Adrenal gland (tissue), 5 donors: ENCODE data around the gene TFR2.
A peak's percentile ranks its signal among the peaks of the same experiment; 100 is the strongest.

Experiments used
- POLR2A ChIP-seq, 2 donors: fragments of 450-650 bp; IDR thresholded peaks; one replicate each; pipeline ENCODE4 v1.6.1; 2017; ENCODE audit warnings: antibody characterized with exemption in 2 of 2, mild to moderate bottlenecking in 2 of 2, moderate library complexity in 1 of 2
- TF ChIP-seq, protein P1 (sequence below), 6 experiments: fragments of 450-650 bp in 4 of 6; fragments of 200-600 bp in 2 of 6; sonication (generic) in 1 of 6; IDR thresholded peaks; 1 replicate in 5 of 6; 2 replicates in 1 of 6; pipeline versions ENCODE4 v1.5.1 to v1.8.0; 2016 to 2021; ENCODE audit warnings: antibody characterized with exemption in 6 of 6, mild to moderate bottlenecking in 2 of 6, moderate library complexity in 1 of 6
- donor health status: DM: no; HTN: no; CAD: no.

- TF ChIP-seq, protein P1, sequence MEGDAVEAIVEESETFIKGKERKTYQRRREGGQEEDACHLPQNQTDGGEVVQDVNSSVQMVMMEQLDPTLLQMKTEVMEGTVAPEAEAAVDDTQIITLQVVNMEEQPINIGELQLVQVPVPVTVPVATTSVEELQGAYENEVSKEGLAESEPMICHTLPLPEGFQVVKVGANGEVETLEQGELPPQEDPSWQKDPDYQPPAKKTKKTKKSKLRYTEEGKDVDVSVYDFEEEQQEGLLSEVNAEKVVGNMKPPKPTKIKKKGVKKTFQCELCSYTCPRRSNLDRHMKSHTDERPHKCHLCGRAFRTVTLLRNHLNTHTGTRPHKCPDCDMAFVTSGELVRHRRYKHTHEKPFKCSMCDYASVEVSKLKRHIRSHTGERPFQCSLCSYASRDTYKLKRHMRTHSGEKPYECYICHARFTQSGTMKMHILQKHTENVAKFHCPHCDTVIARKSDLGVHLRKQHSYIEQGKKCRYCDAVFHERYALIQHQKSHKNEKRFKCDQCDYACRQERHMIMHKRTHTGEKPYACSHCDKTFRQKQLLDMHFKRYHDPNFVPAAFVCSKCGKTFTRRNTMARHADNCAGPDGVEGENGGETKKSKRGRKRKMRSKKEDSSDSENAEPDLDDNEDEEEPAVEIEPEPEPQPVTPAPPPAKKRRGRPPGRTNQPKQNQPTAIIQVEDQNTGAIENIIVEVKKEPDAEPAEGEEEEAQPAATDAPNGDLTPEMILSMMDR (IDR thresholded peaks at IDR 0.05) = peak; percentile 17 to 54 (median 34)
- no peak for TF ChIP-seq POLR2A (IDR thresholded peaks at IDR 0.05)
These were observed 8.2 kb downstream of the TFR2 start for GRCh38 chr7:100632951-100633717.
